ENCODE data around the gene VSTM2A. TPM values are rescaled to one million over a fixed set of nuclear protein-coding genes. Genes with fewer than 3 reads are reported as not detected.
A peak's percentile ranks its signal among the peaks of the same experiment; 100 is the strongest.
"Not testable (repeated sequence)": the region's sequence is repeated elsewhere in the genome, so short reads cannot be mapped to it uniquely, and the experiment has no call there.

The VSTM2A gene
- total RNA-seq, result 1 to 10 TPM in 1 of 4 donors, under 1 TPM in 2, not detected in 1; 0.79 to 7.2 (median 0.96) TPM

- in situ Hi-C loops (cut with MboI; ENCODE audit: low pct_ligation_motif_present in 1 of 4, low pct_unique_long_range_greater_than_20kb in 1 of 4, low sequenced_read_pairs in 3 of 4), result no loop called here
Measured at GRCh38 chr7:54541669-54542625, at the start of gene VSTM2A. TSS of gene VSTM2A (plus strand) at chr7:54542375. CDS start at chr7:54542731, 356 bp downstream.

GRCh38 chr7:54504531-54504930, 37.6 kb upstream of the VSTM2A start:
- H3K27me3 ChIP-seq; H3K4me1 ChIP-seq; DNase-seq; H3K4me3 ChIP-seq; in situ Hi-C loops (cut with MboI; ENCODE audit: low pct_ligation_motif_present in 1 of 4, low pct_unique_long_range_greater_than_20kb in 1 of 4, low sequenced_read_pairs in 3 of 4); H3K36me3 ChIP-seq; H3K9me3 ChIP-seq; H3K27ac ChIP-seq; intact Hi-C loops (cut with DNase I; ENCODE audit: low total_unique reads): not testable (repeated sequence)
- WGBS, 2 donors (ENCODE audit: low coverage in 1 of 2), result 83 to 87% methylated on average over 3 to 10 of the region's 12 CpGs

More at GRCh38 chr7:54541669-54542625, at the start of gene VSTM2A:
- Histone ChIP-seq H3K27me3 (peaks cover 83% of the 10 kb centered on the region), H3K9me3 (no peaks in the 10 kb centered on the region), H3K27ac (no peak within 1 kb of the TSS), H3K4me1 (peaks cover 0 to 12% (median 8%) of the 10 kb centered on the region in 4 donors), H3K36me3 (no peaks in the 10 kb centered on the region), H3K4me3 (peak within 1 kb of the TSS in 3 of 4 donors; percentile 5 to 42 (median 18))
- 8 to 19% methylated on average over 6 to 63 of the region's 64 CpGs for WGBS, 2 donors (ENCODE audit: low coverage in 1 of 2)
- intact Hi-C loops (cut with DNase I; ENCODE audit: low total_unique reads), result no loop called here
- TF ChIP-seq POLR2A (IDR thresholded peaks at IDR 0.05), result no peak
- TF ChIP-seq CTCF (IDR thresholded peaks at IDR 0.05), result no peak
- TF ChIP-seq EP300 (IDR thresholded peaks at IDR 0.05; ENCODE audit: low read depth), result no peak
- DNase-seq, result no peak

- no peak for DNase-seq
- no peak for TF ChIP-seq CTCF (IDR thresholded peaks at IDR 0.05)
- no peak for TF ChIP-seq POLR2A (IDR thresholded peaks at IDR 0.05)
- TF ChIP-seq EP300 (IDR thresholded peaks at IDR 0.05; ENCODE audit: low read depth), result no peak
- TF ChIP-seq POLR2AphosphoS5 (IDR thresholded peaks at IDR 0.05), result no peak
- Histone ChIP-seq H3K27ac (no peak overlapping the region), H3K36me3 (no peaks in the 10 kb centered on the region), H3K4me1 (no peaks in the 10 kb centered on the region), H3K4me3 (no peak overlapping the region), H3K27me3 (no peaks in the 10 kb centered on the region), H3K9me3 (no peaks in the 10 kb centered on the region)
- in situ Hi-C loops (cut with MboI; ENCODE audit: low pct_ligation_motif_present in 1 of 4, low pct_unique_long_range_greater_than_20kb in 1 of 4, low sequenced_read_pairs in 3 of 4), result no loop called here
- WGBS, 2 donors (ENCODE audit: low coverage in 1 of 2), result 27 to 44% methylated on average over 1 of the region's 1 CpG
- intact Hi-C loops (cut with DNase I; ENCODE audit: low total_unique reads), result no loop called here
Measured at GRCh38 chr7:54529568-54529967, 12.6 kb upstream of the VSTM2A start.

- DNase-seq, result no peak
- in situ Hi-C loops (cut with MboI; ENCODE audit: low pct_ligation_motif_present in 1 of 4, low pct_unique_long_range_greater_than_20kb in 1 of 4, low sequenced_read_pairs in 3 of 4) (no loop called here), intact Hi-C loops (cut with DNase I; ENCODE audit: low total_unique reads) (no loop called here)
- Histone ChIP-seq H3K4me1 (peaks cover 0 to 9% (median 0%) of the 10 kb centered on the region in 4 donors), H3K27me3 (peaks cover 45% of the 10 kb centered on the region), H3K36me3 (no peaks in the 10 kb centered on the region), H3K9me3 (no peaks in the 10 kb centered on the region), H3K27ac (no peak overlapping the region), H3K4me3 (no peak overlapping the region)
- no peak for TF ChIP-seq CTCF (IDR thresholded peaks at IDR 0.05)
- no peak for TF ChIP-seq EP300 (IDR thresholded peaks at IDR 0.05; ENCODE audit: low read depth)
- no peak for TF ChIP-seq POLR2AphosphoS5 (IDR thresholded peaks at IDR 0.05)
- TF ChIP-seq POLR2A (IDR thresholded peaks at IDR 0.05), result no peak
- WGBS, 2 donors (ENCODE audit: low coverage in 1 of 2), result 34 to 50% methylated on average over 3 of the region's 3 CpGs
Measured at GRCh38 chr7:54538122-54538521, 4.1 kb upstream of the VSTM2A start.

Data from transverse colon (tissue), 4 donors.